Ectodermal cell (in vitro differentiated cells): ENCODE results near the gene CHST9.
A peak's percentile ranks its signal among the peaks of the same experiment; 100 is the strongest.

ENCODE experiments used
- H3K27ac ChIP-seq: 2 replicates; pipeline ENCODE4 v1.7.0; 2013; ENCODE audit warnings: mild to moderate bottlenecking, low read depth, low read length; ENCODE audit not compliant: insufficient read depth, poor library complexity, severe bottlenecking
- H3K27me3 ChIP-seq: 2 replicates; pipeline ENCODE4 v1.7.0; 2013; ENCODE audit warnings: mild to moderate bottlenecking, low read length; ENCODE audit not compliant: insufficient read depth, control insufficient read depth, poor library complexity, severe bottlenecking
- H3K36me3 ChIP-seq: one replicate; pipeline ENCODE4 v1.7.0; 2013; ENCODE audit warnings: low read length; ENCODE audit not compliant: control insufficient read depth, insufficient read depth
- H3K4me1 ChIP-seq: one replicate; pipeline ENCODE4 v1.7.0; 2013; ENCODE audit warnings: low read length; ENCODE audit not compliant: control insufficient read depth, insufficient read depth
- H3K4me3 ChIP-seq: 2 replicates; pipeline ENCODE4 v1.7.0; 2013; ENCODE audit warnings: low read depth, low read length, control low read depth; ENCODE audit not compliant: insufficient read depth
- H3K9me3 ChIP-seq: 2 replicates; pipeline ENCODE4 v1.7.0; 2013; ENCODE audit warnings: mild to moderate bottlenecking, low read length, moderate library complexity; ENCODE audit not compliant: control insufficient read depth
- WGBS, 2 experiments: methylation state at CpG; one replicate each; pipeline ENCODE4 v1.1.7; 2013; ENCODE audit warnings: missing lambda C conversion rate in 2 of 2; 5-methylcytosine and 5-hydroxymethylcytosine counted together

Gene CHST9

DNA sequence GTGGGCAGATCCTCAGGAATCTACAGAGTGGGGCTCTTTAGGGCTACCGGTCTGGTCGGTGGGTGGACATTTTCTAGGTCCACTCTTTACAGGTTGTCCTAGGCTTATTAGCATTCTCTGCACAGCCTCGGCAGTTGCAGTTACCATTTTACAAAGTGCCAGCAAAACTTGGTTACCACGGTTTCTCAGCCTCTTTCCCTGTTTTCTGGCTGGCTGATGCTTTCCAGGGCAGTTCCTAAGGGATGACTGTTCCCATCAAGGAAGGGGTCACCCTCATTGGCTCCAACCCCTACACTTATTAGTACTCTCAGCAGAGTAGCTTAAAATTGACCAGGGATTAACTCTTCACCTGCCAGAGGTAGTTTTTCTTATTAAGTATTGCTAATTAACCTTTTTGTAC lies 317.6 kb downstream of the CHST9 start:
- H3K27me3 ChIP-seq: peaks cover 22% of the 10 kb centered on the region
- no peaks in the 10 kb centered on the region for H3K36me3 ChIP-seq
- H3K4me1 ChIP-seq: peaks cover 14% of the 10 kb centered on the region
- no peak overlapping the region for H3K27ac ChIP-seq
- H3K9me3 ChIP-seq: no peaks in the 10 kb centered on the region
- WGBS, 2 experiments: 87 to 91% methylated on average over 4 of the region's 4 CpGs
- H3K4me3 ChIP-seq: no peak overlapping the region

DNA sequence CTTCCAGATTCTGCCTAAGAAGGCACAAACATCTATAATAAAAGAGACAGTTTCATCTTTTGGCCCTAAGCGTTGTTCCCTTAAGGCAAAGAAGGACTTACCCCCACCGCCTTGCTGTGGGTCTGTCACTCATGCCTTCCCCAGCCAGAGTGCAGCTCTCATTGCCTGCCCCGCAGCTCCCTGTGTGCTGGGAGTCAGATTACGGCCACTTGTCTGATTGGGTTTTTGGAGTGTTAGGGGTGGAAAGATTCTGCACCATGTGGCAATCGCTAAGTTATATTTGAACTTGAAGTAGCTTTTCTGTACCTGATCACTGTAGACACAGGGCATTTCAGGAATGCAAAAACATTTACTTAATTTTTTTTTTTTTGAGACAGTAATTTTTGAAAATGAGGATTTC lies 319.6 kb downstream of the CHST9 start, which contains the start of gene AQP4:
AQP4 (minus strand) TSS at position 151 of the 400 bp plus-strand sequence; CDS start at position 133, 18 bp downstream.
- WGBS, 2 experiments: 38 to 42% methylated on average over 5 of the region's 5 CpGs
- Histone ChIP-seq H3K27ac (no peak within 1 kb of the TSS), H3K4me1 (peaks cover 11% of the 10 kb centered on the region), H3K36me3 (no peaks in the 10 kb centered on the region), H3K27me3 (peaks cover 22% of the 10 kb centered on the region), H3K4me3 (no peak within 1 kb of the TSS), H3K9me3 (no peaks in the 10 kb centered on the region)

DNA sequence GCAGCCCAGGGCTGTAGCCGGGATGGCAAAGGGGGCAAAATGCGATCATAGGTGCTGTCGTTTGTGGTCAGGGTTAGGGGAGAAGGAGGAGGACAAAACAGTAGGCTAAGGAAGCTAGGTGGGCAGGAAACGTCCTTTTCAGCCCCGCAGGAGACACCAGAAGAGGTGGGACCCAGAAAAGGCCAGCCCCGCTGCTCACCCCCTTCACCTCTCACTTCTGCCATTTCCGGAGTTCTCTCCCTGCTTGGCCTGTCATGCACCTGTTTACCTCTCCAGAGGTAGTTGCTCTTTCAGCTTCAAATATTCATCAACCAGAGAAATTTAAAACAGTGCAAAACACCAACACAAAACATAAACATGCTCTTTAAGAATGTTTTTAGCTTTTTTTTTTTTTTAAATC lies 320.4 kb downstream of the CHST9 start:
- 51 to 63% methylated on average over 7 of the region's 7 CpGs for WGBS, 2 experiments

DNA sequence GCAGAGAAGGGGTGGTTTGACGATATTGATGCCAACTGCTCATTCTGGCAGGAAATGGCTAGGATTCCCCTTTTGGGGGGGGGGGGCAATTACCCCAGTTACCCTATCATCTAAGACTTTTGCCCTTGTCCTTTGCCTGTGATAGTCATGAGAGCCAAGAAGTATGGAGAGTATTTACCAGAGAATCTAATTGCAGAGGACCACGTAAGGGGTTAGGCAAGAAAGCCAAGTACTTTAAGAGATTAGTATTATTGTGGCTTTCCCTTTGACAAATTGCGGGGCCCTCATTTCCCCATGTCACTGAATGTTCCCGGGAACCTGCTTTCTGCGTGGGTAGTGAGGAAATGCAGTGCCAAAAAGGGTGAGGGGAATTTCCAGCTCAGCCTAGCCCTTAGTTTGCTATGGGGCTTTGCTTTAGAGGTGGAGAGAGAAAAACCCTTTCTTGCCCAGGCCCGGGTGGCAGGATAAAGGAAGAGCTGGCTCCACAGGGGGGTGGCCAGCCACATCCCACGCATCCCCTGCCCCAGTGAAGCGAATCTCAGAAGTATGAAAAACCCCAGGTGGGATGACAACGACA lies 321.1 kb downstream of the CHST9 start:
- WGBS, 2 experiments: 47 to 48% methylated on average over 8 to 9 of the region's 9 CpGs
- H3K4me1 ChIP-seq: peaks cover 11% of the 10 kb centered on the region
- no peak overlapping the region for H3K27ac ChIP-seq
- no peaks in the 10 kb centered on the region for H3K36me3 ChIP-seq
- peaks cover 22% of the 10 kb centered on the region for H3K27me3 ChIP-seq
- no peak overlapping the region for H3K4me3 ChIP-seq
- no peaks in the 10 kb centered on the region for H3K9me3 ChIP-seq

More for the DNA sequence above, 320.4 kb downstream of the CHST9 start:
- Histone ChIP-seq H3K4me1 (peaks cover 11% of the 10 kb centered on the region), H3K27ac (no peak overlapping the region), H3K36me3 (no peaks in the 10 kb centered on the region), H3K9me3 (no peaks in the 10 kb centered on the region), H3K27me3 (peaks cover 22% of the 10 kb centered on the region), H3K4me3 (no peak overlapping the region)

DNA sequence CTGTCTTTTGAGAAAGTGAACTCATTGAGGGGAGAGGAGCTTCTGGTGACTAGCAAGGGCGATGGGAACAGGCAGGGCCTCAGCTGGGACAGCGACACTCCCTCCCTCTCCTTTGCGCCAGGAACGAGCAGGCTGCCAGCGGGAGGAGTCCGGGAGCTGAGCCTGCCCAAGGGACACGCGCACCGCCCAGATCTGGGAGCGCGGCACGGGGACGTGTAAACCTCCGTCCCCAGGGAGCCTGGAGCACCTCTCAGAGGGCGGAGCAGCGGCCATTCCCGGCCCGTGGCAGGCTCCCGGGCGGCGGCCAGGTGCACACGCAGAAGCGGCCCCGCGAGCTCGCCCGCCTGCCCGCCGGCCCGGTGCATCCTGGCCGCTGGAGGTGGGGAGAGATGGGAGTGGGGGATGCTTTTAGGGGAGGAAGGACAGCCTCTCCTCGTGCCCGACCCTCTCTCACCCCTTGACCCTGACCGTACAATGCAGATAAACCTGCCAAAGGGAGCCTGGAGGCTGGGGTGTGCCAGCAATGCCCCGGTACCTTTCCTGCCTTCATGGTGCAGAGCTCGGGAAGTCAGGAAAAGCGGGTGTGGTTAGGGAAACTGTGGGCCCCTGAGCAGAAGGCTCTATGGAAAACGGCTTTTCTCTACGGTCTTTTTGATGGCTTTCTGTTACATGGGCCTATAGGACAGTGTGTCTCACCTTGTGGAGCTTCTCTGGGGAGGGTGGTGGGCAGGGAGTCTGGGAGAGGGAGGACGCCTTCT lies 321.8 kb downstream of the CHST9 start:
- no peaks in the 10 kb centered on the region for H3K36me3 ChIP-seq
- H3K9me3 ChIP-seq: no peaks in the 10 kb centered on the region
- H3K4me1 ChIP-seq: peaks cover 11% of the 10 kb centered on the region
- H3K4me3 ChIP-seq: peak overlapping the region; percentile 38
- 7 to 8% methylated on average over 40 of the region's 40 CpGs for WGBS, 2 experiments
- peaks cover 22% of the 10 kb centered on the region for H3K27me3 ChIP-seq
- H3K27ac ChIP-seq: no peak overlapping the region

GRCh38 chr18:26862084-26862483 lies 323.0 kb downstream of the CHST9 start:
- Histone ChIP-seq H3K27ac (no peak overlapping the region), H3K9me3 (no peaks in the 10 kb centered on the region), H3K27me3 (peaks cover 22% of the 10 kb centered on the region), H3K4me1 (peaks cover 11% of the 10 kb centered on the region), H3K4me3 (no peak overlapping the region), H3K36me3 (no peaks in the 10 kb centered on the region)
- 93 to 95% methylated on average over 5 of the region's 5 CpGs for WGBS, 2 experiments
